CD4-positive, alpha-beta T cell (primary cell): ENCODE measurements around the gene MACROD2. TPM values are rescaled to one million over a fixed set of nuclear protein-coding genes. Genes with fewer than 3 reads are reported as not detected.

Experiments used
- ATAC-seq: fragments of 200-7000 bp; cut with Tn5 transposase; one replicate; pipeline ENCODE4 v1.10.0; 2022; ENCODE audit warnings: mild to moderate bottlenecking; ENCODE audit not compliant: poor library complexity
- CTCF ChIA-PET: fragments of 350-600 bp; sonication (Branson Sonifier 250); formaldehyde crosslinking; loops from one replicate; lab custom pipeline; 2021; ENCODE audit warnings: antibody characterized with exemption, inconsistent platforms; lab: Charles Lee
- POLR2A ChIA-PET: fragments of 350-600 bp; sonication (Branson Sonifier 250); formaldehyde crosslinking; loops from one replicate; lab custom pipeline; 2021; ENCODE audit warnings: antibody characterized with exemption, inconsistent platforms; lab: Charles Lee
- DNase-seq, 14 experiments: peaks; one replicate each; pipeline ENCODE4 v3.0.0-alpha.2; 2013 to 2020; ENCODE audit warnings: mixed read lengths in 2 of 14
- H3K27ac ChIP-seq, 2 donors: one replicate each; pipeline versions ENCODE4 v1.5.1 to v1.7.0; 2013; ENCODE audit warnings: low read length in 2 of 2, low read depth in 1 of 2, mild to moderate bottlenecking in 1 of 2
- H3K27me3 ChIP-seq, 2 experiments: 1 replicate in 1 of 2; 2 replicates in 1 of 2; pipeline versions ENCODE4 v1.6.1 to v1.7.0; 2013; ENCODE audit warnings: low read length in 2 of 2, control low read depth in 1 of 2, mild to moderate bottlenecking in 1 of 2, moderate library complexity in 1 of 2; ENCODE audit not compliant: insufficient read depth in 2 of 2, control insufficient read depth in 1 of 2
- H3K36me3 ChIP-seq: one replicate; pipeline ENCODE4 v1.6.1; 2013; ENCODE audit warnings: low read length, control low read depth; ENCODE audit not compliant: insufficient read depth
- H3K4me1 ChIP-seq: one replicate; pipeline ENCODE4 v1.6.1; 2013; ENCODE audit warnings: low read length, control low read depth; ENCODE audit not compliant: insufficient read depth
- H3K4me3 ChIP-seq: one replicate; pipeline ENCODE4 v1.5.1; 2013; ENCODE audit warnings: mild to moderate bottlenecking, low read length, moderate library complexity
- H3K9me3 ChIP-seq, 2 experiments: 1 replicate in 1 of 2; 2 replicates in 1 of 2; pipeline versions ENCODE4 v1.6.1 to v1.7.0; 2013; ENCODE audit warnings: low read length in 2 of 2, mild to moderate bottlenecking in 2 of 2, control low read depth in 1 of 2, moderate library complexity in 1 of 2; ENCODE audit not compliant: control insufficient read depth in 1 of 2, insufficient read depth in 1 of 2
- H3K27ac Mint-ChIP-seq: one replicate; pipeline ENCODE4 v1.8.0; 2020; ENCODE audit warnings: mixed read lengths
- H3K27me3 Mint-ChIP-seq: one replicate; pipeline ENCODE4 v1.8.0; 2021; ENCODE audit warnings: mixed read lengths
- H3K36me3 Mint-ChIP-seq: one replicate; pipeline ENCODE4 v1.8.0; 2021; ENCODE audit warnings: low read depth, mixed read lengths
- H3K4me1 Mint-ChIP-seq: one replicate; pipeline ENCODE4 v1.8.0; 2021; ENCODE audit warnings: low read depth, mixed read lengths
- H3K4me3 Mint-ChIP-seq: one replicate; pipeline ENCODE4 v1.8.0; 2020; ENCODE audit warnings: mild to moderate bottlenecking, mixed read lengths
- H3K9me3 Mint-ChIP-seq: one replicate; pipeline ENCODE4 v1.8.0; 2020; ENCODE audit warnings: mixed read lengths
- CTCF ChIP-seq: fragments of 200-600 bp; IDR thresholded peaks from one replicate; pipeline ENCODE4 v1.8.0; 2022; ENCODE audit warnings: antibody characterized with exemption, mild to moderate bottlenecking
- intact Hi-C, 2 experiments: fragments of 100-400 bp; cut with DNase I in 1 of 2; cut with micrococcal nuclease in 1 of 2; formaldehyde crosslinking; loops; one replicate each; pipeline versions ENCODE4 v1.15.1 to v1.9.0; 2023 to 2025; cut with DNase I, micrococcal nuclease
- total RNA-seq, 174 experiments: library from RNA in 2 of 174; stranded (reverse) in 2 of 174; gene quantifications; one replicate each; pipeline ENCODE4 v1.2.3 and lab custom pipeline; 2021 to 2026

MACROD2 gene
- total RNA-seq, 2 experiments from 2014 or later = not detected

- CTCF ChIA-PET = no interaction called here
- POLR2A ChIA-PET = no interaction called here
- H3K4me3 ChIP-seq = no peak overlapping the region
- no peak for TF ChIP-seq CTCF
- no peaks in the 10 kb centered on the region for H3K27me3 ChIP-seq
- DNase-seq (no peak), ATAC-seq (no peak)
- no peak overlapping the region for H3K4me3 Mint-ChIP-seq
- intact Hi-C loops = no loop called here
- no peak overlapping the region for H3K27ac Mint-ChIP-seq
- H3K27me3 Mint-ChIP-seq = no peaks in the 10 kb centered on the region
- peaks cover 9% of the 10 kb centered on the region for H3K9me3 Mint-ChIP-seq
- no peaks in the 10 kb centered on the region for H3K4me1 Mint-ChIP-seq
- H3K36me3 Mint-ChIP-seq = no peaks in the 10 kb centered on the region
- no peaks in the 10 kb centered on the region for H3K36me3 ChIP-seq
- no peaks in the 10 kb centered on the region for H3K4me1 ChIP-seq
- H3K9me3 ChIP-seq = peaks cover 0 to 7% of the 10 kb centered on the region in 2 experiments
- no peak overlapping the region for H3K27ac ChIP-seq
These were observed 1551.3 kb downstream of the MACROD2 start for GRCh38 chr20:15546525-15547023.

GRCh38 chr20:15547119-15547518 is 1551.8 kb downstream of the MACROD2 start:
- Mint-ChIP-seq H3K4me3 (no peak overlapping the region), H3K36me3 (no peaks in the 10 kb centered on the region), H3K4me1 (no peaks in the 10 kb centered on the region), H3K9me3 (peaks cover 7% of the 10 kb centered on the region), H3K27ac (no peak overlapping the region), H3K27me3 (no peaks in the 10 kb centered on the region)
- CTCF ChIA-PET = no interaction called here
- Histone ChIP-seq H3K4me1 (no peaks in the 10 kb centered on the region), H3K4me3 (no peak overlapping the region), H3K36me3 (no peaks in the 10 kb centered on the region), H3K27me3 (no peaks in the 10 kb centered on the region), H3K9me3 (peaks cover 2 to 9% of the 10 kb centered on the region in 2 experiments), H3K27ac (no peak overlapping the region)
- DNase-seq = no peak
- POLR2A ChIA-PET = no interaction called here
- no peak for TF ChIP-seq CTCF
- intact Hi-C loops = no loop called here
- no peak for ATAC-seq

GRCh38 chr20:15550116-15550870 is 1555.0 kb downstream of the MACROD2 start:
- Mint-ChIP-seq H3K4me3 (no peak overlapping the region), H3K27ac (no peak overlapping the region), H3K36me3 (no peaks in the 10 kb centered on the region), H3K9me3 (peaks cover 14% of the 10 kb centered on the region), H3K4me1 (no peaks in the 10 kb centered on the region), H3K27me3 (no peaks in the 10 kb centered on the region)
- Histone ChIP-seq H3K27me3 (no peaks in the 10 kb centered on the region), H3K27ac (no peak overlapping the region), H3K4me1 (no peaks in the 10 kb centered on the region), H3K36me3 (no peaks in the 10 kb centered on the region), H3K4me3 (no peak overlapping the region), H3K9me3 (peaks cover 14 to 22% of the 10 kb centered on the region in 2 experiments)
- no peak for TF ChIP-seq CTCF
- intact Hi-C loops = no loop called here
- ATAC-seq (no peak), DNase-seq (no peak)
- CTCF ChIA-PET = no interaction called here
- POLR2A ChIA-PET = no interaction called here
